HG03039 (cell line): ENCODE results near the gene FOXF2.

Source experiments
- ATAC-seq: cut with Tn5 transposase; IDR thresholded peaks from one replicate; pipeline ENCODE4 v1.9.1; 2021; ENCODE audit warnings: mild to moderate bottlenecking, moderate library complexity; ENCODE audit not compliant: unreplicated experiment

FOXF2 gene

DNA sequence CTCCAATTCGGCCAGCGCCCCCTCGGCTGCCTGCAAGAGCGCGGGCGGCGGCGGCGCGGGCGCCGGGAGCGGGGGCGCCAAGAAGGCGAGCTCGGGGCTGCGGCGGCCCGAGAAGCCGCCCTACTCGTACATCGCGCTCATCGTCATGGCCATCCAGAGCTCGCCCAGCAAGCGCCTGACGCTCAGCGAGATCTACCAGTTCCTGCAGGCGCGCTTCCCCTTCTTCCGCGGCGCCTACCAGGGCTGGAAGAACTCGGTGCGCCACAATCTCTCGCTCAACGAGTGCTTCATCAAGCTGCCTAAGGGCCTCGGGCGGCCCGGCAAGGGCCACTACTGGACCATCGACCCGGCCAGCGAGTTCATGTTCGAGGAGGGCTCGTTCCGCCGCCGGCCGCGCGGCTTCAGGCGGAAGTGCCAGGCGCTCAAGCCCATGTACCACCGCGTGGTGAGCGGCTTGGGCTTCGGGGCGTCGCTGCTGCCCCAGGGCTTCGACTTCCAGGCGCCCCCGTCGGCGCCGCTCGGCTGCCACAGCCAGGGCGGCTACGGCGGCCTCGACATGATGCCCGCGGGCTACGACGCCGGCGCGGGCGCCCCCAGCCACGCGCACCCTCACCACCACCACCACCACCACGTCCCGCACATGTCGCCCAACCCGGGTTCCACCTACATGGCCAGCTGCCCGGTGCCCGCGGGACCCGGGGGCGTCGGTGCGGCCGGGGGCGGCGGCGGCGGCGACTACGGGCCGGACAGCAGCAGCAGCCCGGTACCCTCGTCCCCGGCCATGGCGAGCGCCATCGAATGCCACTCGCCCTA lies 963 bp downstream of the FOXF2 start:
- ATAC-seq: no peak

- no peak for ATAC-seq
Measured at GRCh38 chr6:1390946-1391799, 1.8 kb downstream of the FOXF2 start.

DNA sequence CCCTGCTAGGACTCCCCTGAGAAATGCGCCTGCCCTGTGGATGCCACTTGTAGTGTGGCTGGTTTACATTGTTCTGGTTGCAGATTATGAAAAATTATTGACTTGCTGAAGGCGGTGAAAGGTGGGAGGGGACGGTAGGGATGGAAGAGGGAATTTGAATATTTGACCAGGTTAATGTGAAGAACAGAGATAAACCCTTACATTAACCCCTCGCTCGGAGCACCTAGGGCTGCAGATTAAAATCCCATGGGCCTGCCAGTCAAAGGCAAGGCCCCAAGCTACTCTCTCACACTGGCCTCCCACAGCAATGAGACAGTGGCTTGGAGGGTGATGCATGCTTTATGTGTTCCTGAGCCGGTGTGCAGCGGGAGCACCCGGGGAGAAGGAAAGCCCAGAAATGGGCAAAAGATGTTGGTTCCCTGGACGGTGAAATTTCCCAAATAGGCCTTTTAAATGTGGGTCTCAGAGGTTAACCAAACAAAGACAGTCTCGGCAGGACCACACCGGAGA lies 2.5 kb downstream of the FOXF2 start:
- ATAC-seq: no peak

DNA sequence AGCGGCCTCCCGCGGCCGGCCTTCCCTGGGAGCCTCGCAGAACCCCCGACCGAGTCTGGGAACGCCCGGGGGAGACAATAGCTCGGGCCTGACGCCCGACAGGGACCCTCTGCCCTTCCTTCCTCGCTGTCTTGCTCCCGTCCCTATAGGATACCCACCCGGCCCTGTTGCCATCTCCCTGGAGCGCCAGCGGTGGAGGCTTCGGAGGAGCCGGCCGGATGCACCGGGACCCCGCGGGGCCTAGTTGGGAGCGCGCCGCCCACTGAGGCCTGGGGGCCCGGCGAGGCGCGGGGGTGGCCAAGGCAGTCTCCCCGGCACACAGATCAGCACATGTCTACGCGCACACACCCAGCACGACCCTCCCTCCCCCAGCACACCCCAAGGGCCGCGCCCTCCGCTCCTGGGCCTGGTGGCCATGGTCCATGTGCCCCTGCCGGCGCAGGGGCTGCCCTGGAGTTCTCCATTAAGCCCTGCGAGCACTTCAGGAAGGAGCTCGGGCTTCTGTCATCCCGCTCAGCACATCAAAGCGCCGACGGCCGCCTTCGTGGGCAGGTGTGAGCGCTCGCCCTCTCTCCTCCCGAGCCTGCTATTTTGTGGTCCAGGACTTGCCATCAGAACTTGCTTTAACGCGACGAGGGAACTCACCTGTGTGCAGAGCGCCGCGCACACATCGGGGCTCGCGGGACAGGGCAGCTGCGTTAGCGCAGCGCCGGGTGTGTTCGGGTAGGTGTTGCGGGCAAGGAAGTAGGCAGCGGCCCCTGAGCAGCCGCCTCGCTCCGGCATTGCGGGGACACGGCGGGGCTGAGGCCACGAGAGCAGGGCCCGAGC lies 3.7 kb downstream of the FOXF2 start:
- ATAC-seq: no peak

GRCh38 chr6:1393641-1394283 lies 4.4 kb downstream of the FOXF2 start:
- ATAC-seq: no peak

- no peak for ATAC-seq
Measured at GRCh38 chr6:1394514-1395463, 5.4 kb downstream of the FOXF2 start.

- no peak for ATAC-seq
Measured at GRCh38 chr6:1395506-1395905, 6.1 kb downstream of the FOXF2 start.

DNA sequence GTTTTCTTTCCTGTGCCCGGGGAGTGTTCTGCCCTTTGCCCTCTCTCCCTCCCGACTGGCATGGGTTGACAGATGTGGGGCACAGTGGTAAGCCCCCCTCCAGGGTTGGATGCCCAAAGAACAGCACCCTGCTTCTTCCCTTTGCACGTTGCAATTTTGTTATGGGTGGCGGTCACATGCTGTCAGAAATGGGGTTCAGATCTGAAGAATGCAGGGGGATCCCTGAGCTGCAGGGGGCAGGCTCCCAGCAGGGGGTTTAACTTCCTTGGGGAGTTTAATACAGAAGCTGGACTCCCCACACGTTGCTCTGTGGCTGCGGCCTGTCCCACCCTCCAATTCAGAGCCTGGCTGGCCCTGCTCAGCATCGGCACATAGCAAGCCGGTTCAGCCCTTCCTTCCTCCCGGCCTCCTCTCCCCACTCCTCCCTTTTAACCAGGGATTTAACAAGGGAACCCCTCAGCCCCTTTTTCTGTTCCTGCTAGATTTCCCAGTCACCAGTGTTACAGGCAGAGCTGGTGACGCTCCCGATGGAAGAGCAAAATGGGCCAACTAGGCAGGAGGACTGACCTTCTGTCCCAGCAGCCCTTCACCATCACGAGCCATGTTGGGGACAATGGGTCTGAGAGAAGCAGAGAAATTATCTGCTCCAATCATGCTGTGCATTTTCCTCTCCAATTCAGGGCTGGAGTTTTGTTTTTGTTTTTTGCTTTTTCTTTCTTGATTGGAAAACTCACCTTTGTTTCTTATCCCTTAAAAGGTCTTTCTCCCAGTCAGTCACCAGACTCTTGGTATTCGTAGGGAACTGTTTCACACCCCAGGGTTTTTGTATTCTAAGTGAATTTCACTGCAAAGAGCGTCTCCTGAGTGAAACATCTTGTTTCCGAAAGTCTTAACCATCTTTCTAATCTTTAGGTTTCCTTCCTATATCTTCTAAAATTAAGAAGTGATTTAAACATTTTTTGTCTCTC lies 6.8 kb downstream of the FOXF2 start:
- ATAC-seq: no peak

- ATAC-seq: peak; percentile 48
Measured at GRCh38 chr6:1396952-1397868, 7.8 kb downstream of the FOXF2 start.

- no peak for ATAC-seq
Measured at GRCh38 chr6:1399085-1399780, 9.9 kb downstream of the FOXF2 start.

DNA sequence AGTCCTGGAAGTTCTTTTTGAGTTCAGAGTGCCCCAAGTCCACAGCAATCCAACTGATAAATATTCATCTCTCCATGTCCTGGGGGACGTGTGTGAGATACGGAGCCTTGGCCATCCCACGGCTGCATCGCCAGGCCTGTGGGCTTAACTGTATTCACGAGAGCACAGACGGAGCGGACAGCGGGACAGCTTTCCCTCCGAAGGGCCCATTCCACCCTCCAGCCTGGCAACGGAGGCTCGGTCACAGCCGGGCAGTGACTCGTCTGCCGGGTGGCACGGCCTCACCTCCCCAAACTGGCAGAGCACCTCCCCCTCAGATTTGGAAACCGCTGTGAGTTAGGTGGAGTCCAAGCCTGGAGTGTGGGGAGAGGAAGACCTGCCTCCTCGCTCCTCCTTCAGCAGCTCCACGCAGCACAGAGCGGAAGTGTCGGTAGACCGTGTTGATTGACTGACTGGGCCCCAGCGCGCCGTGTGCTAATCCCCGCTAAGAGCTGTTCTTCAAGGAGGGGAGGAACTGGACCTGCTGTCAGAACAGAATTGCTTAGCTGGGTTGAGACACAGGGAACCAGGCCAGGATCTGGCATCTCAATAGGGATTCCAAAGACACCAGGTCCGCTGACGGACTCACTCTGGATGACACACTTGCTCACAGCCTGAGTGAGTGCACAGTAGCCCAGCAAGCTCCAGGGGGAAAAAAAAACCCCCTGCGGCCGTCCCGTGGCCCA lies 10.9 kb downstream of the FOXF2 start:
- ATAC-seq: no peak

DNA sequence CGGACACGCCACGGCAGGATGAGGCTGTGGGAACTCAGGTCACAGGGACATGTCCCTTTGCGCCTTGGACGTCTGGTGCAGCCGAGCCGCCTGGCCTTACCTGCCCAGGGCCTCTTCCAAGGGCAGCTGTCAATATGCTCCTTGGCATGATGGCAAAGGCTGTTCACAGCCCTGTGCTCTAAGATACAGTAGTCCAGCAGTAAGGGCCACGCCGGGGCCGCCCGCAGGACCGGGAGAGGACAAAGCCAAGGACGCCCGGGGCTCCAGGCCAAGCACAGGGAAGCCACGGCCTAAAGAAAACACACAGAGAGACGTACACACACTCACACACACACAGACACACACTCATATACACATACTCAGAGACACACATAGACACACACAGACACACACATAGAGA lies 13.0 kb downstream of the FOXF2 start:
- ATAC-seq: no peak

DNA sequence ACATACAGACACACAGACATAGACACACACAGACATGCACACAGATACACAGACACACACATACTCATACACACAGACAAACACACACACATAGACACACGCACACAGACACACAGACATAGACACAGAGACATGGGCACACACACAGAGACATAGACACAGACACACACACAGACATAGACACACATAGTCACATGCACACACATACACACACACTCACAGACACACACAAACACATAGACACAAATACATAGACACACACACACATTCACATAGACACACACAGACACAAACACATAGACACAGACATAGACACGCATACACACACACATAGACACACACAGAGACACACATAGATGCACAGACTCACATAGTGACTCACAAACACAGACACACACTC lies 13.5 kb downstream of the FOXF2 start:
- ATAC-seq: no peak

- no peak for ATAC-seq
Measured at GRCh38 chr6:1403851-1404712, 14.7 kb downstream of the FOXF2 start.

DNA sequence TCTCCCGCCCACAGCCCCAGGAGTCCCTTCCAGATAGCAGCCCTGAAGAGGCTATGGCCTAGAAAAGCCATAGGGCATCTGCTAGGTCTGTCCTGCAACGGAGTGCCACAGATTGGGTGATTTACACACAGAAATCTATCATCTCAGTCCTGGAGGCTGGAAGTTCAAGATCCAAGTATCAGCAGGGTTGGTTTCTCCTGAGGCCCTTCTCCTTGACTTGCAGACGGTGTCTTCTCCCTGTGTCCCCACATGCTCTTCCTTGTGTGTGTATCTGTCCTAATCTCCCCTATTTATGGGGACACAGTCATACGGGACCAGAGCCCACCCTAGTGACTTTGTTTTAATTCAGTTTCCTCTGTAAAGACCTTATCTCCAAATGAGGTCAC lies 15.3 kb downstream of the FOXF2 start:
- no peak for ATAC-seq
